Muscle of back (tissue), 11 donors: Measurements from ENCODE around the gene SERINC2. TPM values are rescaled to one million over a fixed set of nuclear protein-coding genes. Genes with fewer than 3 reads are reported as not detected.
A peak's percentile ranks its signal among the peaks of the same experiment; 100 is the strongest.
"Not testable (repeated sequence)": the region's sequence is repeated elsewhere in the genome, so short reads cannot be mapped to it uniquely, and the experiment has no call there.

Experiments
- DNase-seq, 3 donors: peaks; one replicate each; pipeline versions ENCODE4 v3.0.0 to v3.0.0-alpha.2; 2013
- polyA plus RNA-seq, 10 donors: library from polyadenylated mRNA; unstranded; fragments of 120-200 nt; gene quantifications; one replicate each; pipeline ENCODE4 v1.2.1, GENCODE V29; 2013; ENCODE audit not compliant: insufficient read length in 10 of 10

SERINC2 gene
- polyA plus RNA-seq, 10 donors = 24.6 to 34.9 (median 31.3) TPM

- DNase-seq = no peak
Observed at GRCh38 chr1:31453384-31454079, 40.5 kb downstream of the SERINC2 start.

- DNase-seq = no peak
Observed at GRCh38 chr1:31458287-31458896, 45.4 kb downstream of the SERINC2 start.

GRCh38 chr1:31460027-31460426 is 47.0 kb downstream of the SERINC2 start:
- DNase-seq = no peak

- DNase-seq = no peak
Observed at GRCh38 chr1:31467005-31467674, 54.1 kb downstream of the SERINC2 start.

GRCh38 chr1:31470794-31471315 is 57.8 kb downstream of the SERINC2 start:
- no peak for DNase-seq

GRCh38 chr1:31471452-31472313 is 58.7 kb downstream of the SERINC2 start:
- not testable (repeated sequence) for DNase-seq

GRCh38 chr1:31472314-31472651 is 59.3 kb downstream of the SERINC2 start:
- DNase-seq = not testable (repeated sequence)

GRCh38 chr1:31472673-31473072 is 59.7 kb downstream of the SERINC2 start:
- not testable (repeated sequence) for DNase-seq

- not testable (repeated sequence) for DNase-seq
Observed at GRCh38 chr1:31473508-31473907, 60.5 kb downstream of the SERINC2 start.

- DNase-seq = not testable (repeated sequence)
Observed at GRCh38 chr1:31474567-31474966, 61.6 kb downstream of the SERINC2 start.

GRCh38 chr1:31476891-31477846 is 64.2 kb downstream of the SERINC2 start:
- DNase-seq = no peak

- no peak for DNase-seq
Observed at GRCh38 chr1:31478167-31478566, 65.2 kb downstream of the SERINC2 start.

GRCh38 chr1:31479811-31480210 is 66.8 kb downstream of the SERINC2 start:
- DNase-seq = no peak

- not testable (repeated sequence) for DNase-seq
Observed at GRCh38 chr1:31480426-31480825, 67.4 kb downstream of the SERINC2 start.

GRCh38 chr1:31482482-31483011 is 69.5 kb downstream of the SERINC2 start:
- DNase-seq = no peak

GRCh38 chr1:31483012-31483946 is 70.3 kb downstream of the SERINC2 start:
- DNase-seq = peak; percentile 80 to 93 (median 80)
